Measurements from ENCODE around the gene DHRS7C.

DHRS7C gene

GRCh38 chr17:9755083-9755482 is 36.3 kb downstream of the DHRS7C start:
- ATAC-seq: no peak

- ATAC-seq: no peak
Observed at GRCh38 chr17:9750524-9750923, 40.9 kb downstream of the DHRS7C start.

DNA sequence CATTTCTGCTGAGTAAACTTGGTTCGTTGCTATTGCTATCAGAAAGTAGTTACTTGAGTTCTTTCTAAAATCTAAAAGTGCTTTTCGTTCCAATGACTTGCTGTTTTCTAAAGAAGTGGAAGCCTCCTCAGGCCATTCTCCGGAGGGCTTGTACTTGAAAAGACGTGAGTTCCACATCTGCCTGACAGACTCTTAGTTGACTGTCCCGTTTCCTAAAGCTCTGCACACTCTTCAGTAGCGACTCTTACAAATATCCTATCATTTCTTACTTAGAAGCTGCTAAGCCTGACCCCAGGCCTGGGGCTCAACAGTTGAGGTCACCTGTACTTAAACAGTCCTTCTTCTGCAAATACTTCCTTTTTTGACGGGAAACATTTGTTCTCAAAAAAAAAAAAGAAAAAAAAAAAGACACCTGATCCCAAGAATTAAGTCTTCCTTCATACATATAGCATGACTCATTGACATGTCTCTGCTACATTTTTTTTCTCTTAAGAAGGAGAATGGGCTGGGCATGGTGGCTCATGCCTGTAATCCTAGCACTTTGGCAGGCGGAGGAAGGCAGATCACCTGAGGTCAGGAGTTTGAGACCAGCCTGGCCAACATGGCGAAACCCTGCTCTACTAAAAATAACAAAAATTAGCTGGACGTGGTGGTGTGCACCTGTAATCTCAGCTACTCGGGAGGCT is 61.5 kb downstream of the DHRS7C start:
- no peak for ATAC-seq

DNA sequence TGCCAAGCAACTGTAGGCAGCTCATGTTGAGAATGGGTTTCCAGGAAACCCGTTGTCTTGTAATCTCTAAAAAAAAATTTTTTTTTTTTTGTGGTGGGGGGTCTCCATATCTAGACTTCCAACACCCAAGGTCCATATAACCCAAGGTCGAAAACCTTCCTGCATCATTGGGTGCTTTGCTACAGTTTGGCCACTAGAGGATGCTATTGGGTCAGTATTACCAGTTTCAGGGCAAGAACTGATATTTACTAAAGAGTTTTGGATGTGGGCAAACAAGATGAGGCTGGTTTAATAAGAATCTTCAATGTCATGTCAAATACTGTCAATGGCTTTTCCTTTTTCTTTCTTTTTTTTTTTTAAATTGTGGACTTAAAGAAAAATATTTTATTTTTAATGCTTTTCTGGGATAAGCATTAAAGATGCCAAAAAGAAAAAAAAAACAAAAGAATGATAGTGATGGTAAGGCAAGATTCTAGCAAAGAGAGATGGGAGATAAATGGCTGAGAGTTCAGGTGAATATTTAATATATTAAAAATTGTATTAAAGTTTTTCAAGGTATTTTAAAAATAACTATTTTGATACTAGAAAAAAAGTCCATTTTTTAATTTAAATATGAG is 62.2 kb downstream of the DHRS7C start:
- no peak for ATAC-seq

GRCh38 chr17:9728564-9728963 is 62.8 kb downstream of the DHRS7C start:
- ATAC-seq: no peak

DNA sequence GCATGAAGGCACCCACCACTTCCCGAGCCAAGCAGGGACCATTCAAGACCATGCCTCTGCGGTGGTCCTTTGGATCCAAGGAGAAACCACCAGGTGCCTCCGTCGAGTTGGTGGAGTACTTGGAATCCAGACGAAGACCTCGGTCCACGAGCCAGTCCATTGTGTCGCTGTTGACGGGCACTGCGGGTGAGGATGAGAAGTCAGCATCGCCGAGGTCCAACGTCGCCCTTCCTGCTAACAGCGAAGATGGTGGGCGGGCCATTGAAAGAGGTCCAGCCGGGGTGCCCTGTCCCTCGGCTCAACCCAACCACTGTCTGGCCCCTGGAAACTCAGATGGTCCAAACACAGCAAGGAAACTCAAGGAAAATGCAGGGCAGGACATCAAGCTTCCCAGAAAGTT is 63.4 kb downstream of the DHRS7C start:
- ATAC-seq: no peak

- ATAC-seq: no peak
Observed at GRCh38 chr17:9726291-9726690, 65.1 kb downstream of the DHRS7C start.

GRCh38 chr17:9725575-9725974 is 65.8 kb downstream of the DHRS7C start:
- no peak for ATAC-seq
